GM19372 (cell line): Measurements from ENCODE around the gene IL1RL1.
"Not testable (repeated sequence)": the region's sequence is repeated elsewhere in the genome, so short reads cannot be mapped to it uniquely, and the experiment has no call there.

Experiments used
- ATAC-seq: cut with Tn5 transposase; IDR thresholded peaks from one replicate; pipeline ENCODE4 v1.9.1; 2021; ENCODE audit warnings: mild to moderate bottlenecking, low read depth, moderate library complexity; ENCODE audit not compliant: unreplicated experiment

IL1RL1 gene

GRCh38 chr2:102291319-102292075, 19.9 kb upstream of the IL1RL1 start:
- no peak for ATAC-seq

- ATAC-seq, result no peak
Measured at GRCh38 chr2:102294802-102295489, 16.4 kb upstream of the IL1RL1 start.

DNA sequence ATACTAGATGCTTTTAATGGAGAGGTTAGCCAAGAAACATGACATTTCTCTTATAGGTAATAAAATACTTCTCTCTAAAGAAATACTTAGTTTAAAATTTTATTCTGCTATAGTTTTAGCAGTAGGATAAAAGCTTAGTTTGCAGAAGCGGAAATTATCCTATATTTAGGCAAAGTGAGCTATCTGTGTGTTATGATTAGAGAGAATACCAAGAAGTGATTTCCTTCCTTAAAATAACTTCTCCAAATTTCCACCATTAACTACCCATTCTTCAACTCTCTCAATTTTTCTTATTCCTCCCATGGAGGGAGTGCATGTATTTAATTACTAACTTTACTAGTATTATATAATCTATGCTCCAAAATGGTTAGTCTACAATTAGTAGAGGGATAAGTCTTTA, 15.8 kb upstream of the IL1RL1 start:
- ATAC-seq, result no peak

DNA sequence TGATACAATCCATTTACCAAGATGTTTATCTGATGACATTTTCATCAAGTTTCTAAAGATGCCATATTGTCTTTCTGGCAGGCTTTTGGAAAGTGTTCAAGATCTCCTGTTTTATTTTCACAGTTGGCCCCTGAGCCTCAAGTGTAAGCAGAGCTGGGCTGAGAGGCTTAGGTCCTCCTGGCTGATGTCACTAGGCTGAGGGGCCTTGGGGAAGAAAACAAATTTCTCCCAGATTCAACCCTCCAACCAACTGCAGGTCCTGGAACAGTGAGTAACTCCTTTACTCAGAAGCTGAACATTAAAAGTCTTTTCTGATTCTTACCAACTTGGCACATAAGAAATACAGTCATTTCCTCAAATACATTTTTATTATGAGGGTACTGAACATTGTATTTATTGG, 14.9 kb upstream of the IL1RL1 start:
- no peak for ATAC-seq

DNA sequence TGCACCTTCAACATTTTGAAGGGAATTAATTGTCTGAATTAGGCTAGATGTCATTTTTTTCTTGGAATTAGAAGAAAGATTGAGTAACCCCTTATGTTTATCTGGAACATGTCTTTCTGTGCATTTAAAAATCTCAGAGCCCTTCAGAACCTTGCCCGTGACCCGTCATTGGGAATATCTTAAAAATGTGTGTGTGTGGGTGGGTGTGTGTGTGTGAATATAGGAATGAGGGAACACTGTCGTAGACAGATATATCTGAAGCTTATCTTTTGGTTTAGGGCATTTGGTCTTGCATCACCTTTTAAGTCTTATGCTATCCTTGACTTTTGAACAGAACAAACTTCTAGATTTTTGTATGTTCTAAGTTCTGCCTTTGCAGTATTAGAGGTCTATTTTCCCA, 13.5 kb upstream of the IL1RL1 start:
- no peak for ATAC-seq

DNA sequence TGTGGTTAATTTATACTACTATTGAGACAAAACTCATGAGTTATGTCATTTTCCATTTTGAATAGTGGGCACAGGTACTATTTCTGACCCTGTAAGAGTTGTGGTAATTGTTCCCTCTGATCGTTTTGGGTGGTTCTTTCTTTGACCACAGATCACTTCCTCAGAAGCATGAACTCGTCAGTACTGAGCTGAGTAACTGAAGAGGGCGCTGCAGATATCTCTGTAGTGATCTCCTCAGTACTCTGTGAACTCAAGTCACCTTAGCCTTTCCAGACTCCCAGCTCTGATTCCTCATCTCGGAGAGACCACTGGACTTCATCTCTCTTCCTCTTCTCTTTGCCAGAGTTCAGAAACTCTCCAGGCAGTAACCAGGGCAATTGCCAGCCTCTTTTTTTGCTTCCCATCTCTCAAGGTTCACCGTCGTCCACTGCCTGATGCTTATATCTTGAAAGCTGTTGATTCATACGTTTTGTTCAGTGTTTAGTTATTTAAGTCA, 9.4 kb upstream of the IL1RL1 start:
- ATAC-seq, result peak; percentile 97

- no peak for ATAC-seq
Measured at GRCh38 chr2:102302458-102302857, 8.9 kb upstream of the IL1RL1 start.

DNA sequence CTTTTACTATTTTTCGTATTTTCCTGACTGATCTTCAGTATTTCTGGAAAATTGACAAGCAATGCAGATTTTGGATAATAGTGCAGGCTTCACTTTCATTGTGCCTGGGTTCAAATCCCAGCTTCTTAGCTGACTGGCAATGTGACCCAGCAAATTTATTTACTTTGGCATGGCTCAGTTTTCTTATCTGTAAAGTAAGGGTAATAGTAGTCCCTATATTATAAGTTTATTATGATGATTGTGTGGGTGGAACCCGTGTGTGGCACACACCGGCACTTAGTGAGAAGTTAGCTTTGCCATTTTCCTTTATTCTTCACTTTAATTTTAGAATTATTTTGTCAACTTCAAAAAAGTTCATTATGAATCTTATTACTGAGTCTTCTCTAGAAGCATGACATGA, 7.8 kb upstream of the IL1RL1 start:
- ATAC-seq, result no peak

- no peak for ATAC-seq
Measured at GRCh38 chr2:102304268-102304667, 7.1 kb upstream of the IL1RL1 start.

DNA sequence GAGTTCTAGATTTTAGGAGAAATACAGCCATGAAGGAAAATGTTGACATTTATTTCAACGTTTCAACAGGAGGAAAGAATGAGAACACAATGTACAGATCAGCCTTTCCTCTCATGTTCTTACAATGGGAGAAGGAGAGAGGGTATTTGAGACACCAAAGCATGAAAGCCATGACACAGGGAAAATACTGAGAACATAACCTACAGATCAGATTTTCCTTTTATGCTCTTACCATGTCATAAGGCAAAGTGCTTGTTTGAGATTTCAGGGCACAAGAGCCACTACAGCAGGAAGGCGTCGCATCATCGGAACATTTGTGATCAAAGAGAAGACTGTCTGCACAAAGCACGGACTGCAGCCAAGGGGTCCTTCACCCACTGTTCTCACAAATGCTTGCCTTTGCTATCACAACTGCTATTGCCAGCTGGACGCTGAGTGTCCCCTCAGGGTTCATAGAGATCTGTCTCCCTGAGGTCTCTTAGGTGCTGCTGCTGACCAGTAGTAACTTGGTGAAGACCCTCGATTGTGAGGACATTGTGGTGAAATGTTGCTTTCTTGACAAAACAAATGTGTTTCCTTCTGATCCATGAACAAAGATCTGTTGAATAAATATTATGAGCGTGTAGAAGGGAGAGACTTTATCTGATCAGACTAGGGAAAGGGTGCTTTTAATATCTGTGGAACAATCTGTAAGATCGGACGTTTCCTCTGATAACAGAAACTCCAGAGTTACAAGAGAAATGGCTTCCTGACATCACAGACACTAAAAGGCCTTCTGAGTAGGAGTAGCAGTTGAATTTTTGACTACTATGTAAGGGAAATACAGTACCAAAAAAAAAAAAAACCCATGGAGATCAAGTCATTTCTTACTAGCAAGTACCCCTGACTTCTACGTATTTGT, 6.4 kb upstream of the IL1RL1 start:
- ATAC-seq, result no peak

- no peak for ATAC-seq
Measured at GRCh38 chr2:102306125-102306524, 5.2 kb upstream of the IL1RL1 start.

DNA sequence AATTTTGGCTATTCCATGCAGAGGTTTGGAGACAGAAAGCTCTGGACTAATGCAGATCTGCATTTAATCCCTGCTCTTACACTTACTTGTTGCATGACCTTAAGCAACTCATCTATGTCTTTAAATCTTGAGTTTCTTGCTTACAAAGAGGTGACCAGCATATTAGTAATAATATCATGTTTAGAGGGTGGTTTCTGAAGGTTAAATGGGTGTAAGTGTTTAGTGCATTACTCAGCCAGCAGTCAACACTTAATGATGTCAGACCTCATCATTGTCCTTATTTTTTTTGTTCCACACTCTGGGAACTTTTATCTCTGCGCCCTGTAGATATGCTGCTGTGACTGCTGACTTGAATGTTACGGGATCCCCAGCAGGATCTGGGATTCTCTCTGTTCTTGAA, 1.7 kb downstream of the IL1RL1 start:
- ATAC-seq, result no peak

DNA sequence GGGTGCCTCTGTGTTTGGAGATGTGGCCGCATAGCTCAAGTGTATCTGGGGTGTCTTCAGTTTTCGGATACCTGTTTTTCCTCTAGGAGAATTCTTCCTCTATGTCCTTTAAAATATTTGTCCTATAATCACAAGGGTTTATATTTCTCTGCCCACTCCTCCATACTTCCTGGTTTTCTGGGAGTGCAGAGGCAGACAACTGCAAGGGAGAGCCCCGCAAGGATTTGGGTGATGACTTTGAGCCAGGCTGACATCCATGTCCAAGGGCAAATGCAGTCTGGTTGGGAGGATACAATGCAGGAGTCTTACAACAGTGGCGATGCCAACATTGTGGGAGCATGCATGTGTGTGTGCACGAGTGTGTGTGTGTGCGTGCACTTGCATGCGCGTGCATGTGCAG, 2.1 kb downstream of the IL1RL1 start:
- ATAC-seq, result no peak

GRCh38 chr2:102313950-102314349, 2.6 kb downstream of the IL1RL1 start:
- ATAC-seq, result no peak

DNA sequence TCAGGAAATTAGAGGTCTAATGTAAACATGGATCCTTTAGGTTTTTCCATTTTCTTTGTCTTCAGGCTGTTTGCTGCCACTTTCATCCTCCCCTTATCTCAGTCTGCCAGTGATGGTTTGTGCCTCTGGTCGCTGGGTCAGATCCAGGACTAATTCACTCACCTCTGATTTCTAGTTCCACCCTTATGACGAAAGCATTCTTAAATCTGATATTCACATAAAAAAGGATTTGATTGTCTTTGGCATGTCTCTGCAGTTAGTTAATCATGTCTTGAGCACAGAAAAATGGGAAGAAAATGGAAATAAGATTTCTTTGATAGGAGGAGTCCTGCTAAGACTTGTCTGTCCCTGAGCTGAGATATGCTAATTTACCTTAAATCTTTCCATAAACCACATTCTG, 4.6 kb downstream of the IL1RL1 start:
- no peak for ATAC-seq

- ATAC-seq, result no peak
Measured at GRCh38 chr2:102317715-102318114, 6.4 kb downstream of the IL1RL1 start.

DNA sequence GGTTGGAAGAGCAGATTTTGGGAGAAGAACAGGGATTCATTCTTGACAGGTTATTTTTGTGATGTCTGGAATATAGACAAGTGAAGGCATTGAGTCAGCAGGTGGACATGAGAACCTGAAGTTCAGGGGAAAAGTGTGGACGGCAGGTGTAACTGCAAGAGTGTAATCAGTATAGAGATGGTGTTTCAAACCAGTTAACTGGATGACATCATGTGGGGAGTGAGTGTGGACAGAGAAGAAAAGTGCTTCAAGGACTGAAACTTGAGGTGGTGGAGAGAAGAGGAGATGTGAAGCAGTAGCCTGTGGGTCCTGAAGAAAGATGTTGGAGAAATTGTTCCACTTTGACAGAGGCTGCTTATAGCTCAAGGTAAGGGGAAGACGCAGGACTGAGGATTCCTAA, 7.1 kb downstream of the IL1RL1 start:
- no peak for ATAC-seq

DNA sequence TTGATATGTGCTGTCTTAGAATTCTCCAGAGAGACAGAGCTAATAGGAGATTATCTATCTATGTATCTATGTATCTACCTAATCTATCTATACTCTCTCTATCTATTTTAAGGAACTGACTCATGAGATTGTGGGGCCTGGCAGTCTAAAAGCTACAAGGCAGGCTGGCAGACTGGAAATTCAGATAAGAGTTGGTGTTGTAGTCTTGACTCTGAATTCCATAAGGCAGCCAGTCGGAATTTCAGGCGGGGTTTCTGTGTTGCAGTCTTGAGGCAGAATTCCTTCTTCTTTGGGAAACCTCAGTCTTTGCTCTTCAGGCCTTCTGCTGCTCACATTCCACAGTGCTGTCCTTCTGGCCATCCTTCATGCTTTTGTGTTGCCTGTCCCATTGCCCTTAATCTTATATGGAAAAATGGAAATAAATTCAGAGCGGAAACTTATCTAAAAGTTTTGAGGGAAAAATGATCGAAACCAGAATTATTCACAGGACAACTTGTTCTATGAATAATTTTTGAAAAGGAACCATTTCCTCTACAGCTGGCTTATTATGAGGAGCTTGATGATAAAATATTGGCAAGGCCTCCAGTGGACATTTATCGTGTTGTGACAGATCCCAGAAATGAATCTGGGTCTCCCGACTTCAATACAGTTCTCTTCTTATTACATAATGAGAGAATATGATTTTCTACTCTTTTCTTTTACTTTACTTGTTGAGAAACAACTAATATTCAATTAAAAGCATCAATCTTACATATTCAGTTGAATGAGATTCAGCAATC, 10.8 kb downstream of the IL1RL1 start:
- ATAC-seq, result no peak

GRCh38 chr2:102324914-102325313, 13.6 kb downstream of the IL1RL1 start:
- not testable (repeated sequence) for ATAC-seq

- no peak for ATAC-seq
Measured at GRCh38 chr2:102331311-102331980, 20.1 kb downstream of the IL1RL1 start.
